HepG2 (cell line): ENCODE results near the gene TIRAP. TPM values are rescaled to one million over a fixed set of nuclear protein-coding genes. Genes with fewer than 3 reads are reported as not detected.

ENCODE experiments used
- ATAC-seq: fragments of 200-7000 bp; cut with Tn5 transposase; 3 replicates; pipeline ENCODE4 v1.9.1; 2020; ENCODE audit warnings: mild to moderate bottlenecking, moderate library complexity
- BruUV-seq: library from RNA; stranded (reverse); fragments of 400-500 nt; replicated peaks from 2 replicates; lab custom pipeline; 2021; lab: Mats Ljungman, UMichigan
- CTCF ChIA-PET: fragments of 300-600 bp; formaldehyde crosslinking; extraction: SDS; loops from one replicate; lab custom pipeline; 2021; ENCODE audit warnings: low total read pairs, inconsistent platforms, low intra/inter-chr PET ratio; lab: Yijun Ruan, JAX
- POLR2A ChIA-PET: fragments of 350-600 bp; sonication (Branson Sonifier 250); formaldehyde crosslinking; loops from one replicate; lab custom pipeline; 2020; ENCODE audit warnings: antibody characterized with exemption, inconsistent platforms; lab: Yijun Ruan, JAX
- DNase-seq: peaks from one replicate; pipeline ENCODE4 v3.0.0-alpha.2; 2015; ENCODE audit warnings: low spot score
- FAIRE-seq: peaks from 3 replicates; lab custom pipeline; 2011; peaks lifted over from hg19 to GRCh38; lab: Jason Lieb, UNC
- H2AFZ ChIP-seq: one replicate; pipeline ENCODE4 v1.6.1; 2011; ENCODE audit warnings: low read length, inconsistent platforms
- H3K27ac ChIP-seq: fragments of 300-600 bp; 3 replicates; pipeline ENCODE4 v1.8.0; 2011; ENCODE audit warnings: mixed run types, mild to moderate bottlenecking, mixed read lengths, low read length, inconsistent platforms; ENCODE audit not compliant: insufficient read depth; ENCODE audit errors: extremely low read length
- H3K27me3 ChIP-seq, 2 experiments: fragments of 200-600 bp in 1 of 2; 2 replicates in 1 of 2; 3 replicates in 1 of 2; pipeline versions ENCODE4 v1.6.0 to v1.8.0; 2011; ENCODE audit warnings: low read length in 2 of 2, mild to moderate bottlenecking in 2 of 2, moderate library complexity in 2 of 2, inconsistent platforms in 1 of 2; ENCODE audit not compliant: insufficient read depth in 2 of 2, control insufficient read depth in 1 of 2
- H3K36me3 ChIP-seq, 2 experiments: fragments of 200-600 bp in 1 of 2; replicated peaks in 1 of 2; 2 replicates in 1 of 2; 3 replicates in 1 of 2; pipeline versions ENCODE4 v1.5.1 to v1.8.0; 2011; ENCODE audit warnings: low read length in 2 of 2, inconsistent platforms in 1 of 2; ENCODE audit not compliant: insufficient read depth in 2 of 2, control insufficient read depth in 1 of 2
- H3K4me1 ChIP-seq: 2 replicates; pipeline ENCODE4 v1.5.1; 2012; ENCODE audit warnings: low read length, inconsistent platforms; ENCODE audit not compliant: insufficient read depth
- H3K4me2 ChIP-seq: 2 replicates; pipeline ENCODE4 v1.6.0; 2011; ENCODE audit warnings: low read depth, low read length, inconsistent platforms
- H3K4me3 ChIP-seq, 3 experiments: fragments of 200-600 bp in 1 of 3; sonication (generic), shearing (Covaris generic) in 1 of 3; replicated peaks in 1 of 3; 2 replicates each; pipeline ENCODE4 v1.5.1; 2011 to 2016; ENCODE audit warnings: low read length in 3 of 3, inconsistent platforms in 2 of 3, low read depth in 2 of 3, mild to moderate bottlenecking in 2 of 3, control low read depth in 1 of 3, mixed read lengths in 1 of 3; ENCODE audit not compliant: insufficient read depth in 1 of 3
- H3K79me2 ChIP-seq: one replicate; pipeline ENCODE4 v1.6.1; 2011; ENCODE audit warnings: low read length, inconsistent platforms; ENCODE audit not compliant: insufficient read depth
- H3K9ac ChIP-seq: 2 replicates; pipeline ENCODE4 v1.6.0; 2011; ENCODE audit warnings: mild to moderate bottlenecking, low read depth, low read length, inconsistent platforms; ENCODE audit not compliant: insufficient read depth
- H3K9me3 ChIP-seq: 2 replicates; pipeline ENCODE4 v1.5.1; 2012; ENCODE audit warnings: mild to moderate bottlenecking, low read length
- H4K20me1 ChIP-seq: 2 replicates; pipeline ENCODE4 v1.6.0; 2011; ENCODE audit warnings: inconsistent platforms, mild to moderate bottlenecking, low read length, moderate library complexity; ENCODE audit not compliant: insufficient read depth
- ATAD3A ChIP-seq: sonication (generic); formaldehyde crosslinking; IDR thresholded peaks from 2 replicates; pipeline ENCODE4 v1.4.0; 2020; ENCODE audit warnings: missing genetic modification reagents
- PTBP1 ChIP-seq: fragments of 200-400 bp; formaldehyde crosslinking; IDR thresholded peaks from 2 replicates; pipeline ENCODE4 v1.6.1; 2018; ENCODE audit warnings: low read length, low read depth; ENCODE audit not compliant: poor library complexity, severe bottlenecking
- RBM22 ChIP-seq: fragments of 200-400 bp; formaldehyde crosslinking; optimal IDR thresholded peaks from 2 replicates; pipeline ENCODE3; 2017; ENCODE audit warnings: mild to moderate bottlenecking, low read length, moderate library complexity
- STAG1 ChIP-seq: sonication (generic); formaldehyde crosslinking; IDR thresholded peaks from 2 replicates; pipeline ENCODE4 v1.4.0; 2020; ENCODE audit warnings: missing genetic modification reagents
- TFAP4 ChIP-seq: sonication (generic); IDR thresholded peaks from 2 replicates; pipeline ENCODE4 v1.6.1; 2016; ENCODE audit warnings: low read depth, borderline replicate concordance
- ZNF652 ChIP-seq: IDR thresholded peaks from 2 replicates; pipeline ENCODE4 v1.6.1; 2016; ENCODE audit warnings: low read depth, borderline replicate concordance
- WGBS: methylation state at CpG from one replicate; pipeline ENCODE4 v1.1.6; 2017; ENCODE audit warnings: low lambda C conversion rate; 5-methylcytosine and 5-hydroxymethylcytosine counted together
- in situ Hi-C: cut with HindIII; loops from 2 replicates; pipeline ENCODE4 v1.10.0; 2017; ENCODE audit warnings: low pct_unique_long_range_greater_than_20kb; ENCODE audit not compliant: extremely low pct_ligation_motif_present
- intact Hi-C: fragments of 100-400 bp; cut with micrococcal nuclease; formaldehyde crosslinking; loops from one replicate; pipeline ENCODE4 v1.10.0; 2022; ENCODE audit not compliant: unreplicated experiment
- polyA plus RNA-seq, 8 experiments: library from polyadenylated mRNA; depleted of rRNA in 3 of 8; stranded (reverse) in 7 of 8; unstranded in 1 of 8; fragments of >200 nt; fragmentation: Illumina TruSeq in 4 of 8; extraction: Trizol in 4 of 8; gene quantifications; 2 replicates each; pipeline versions ENCODE4 v1.2.1 to v1.2.3, GENCODE V29; 2011 to 2016; ENCODE audit warnings: low read depth in 4 of 8, missing spikeins in 1 of 8, mixed read lengths in 1 of 8; ENCODE audit not compliant: insufficient read depth in 1 of 8
- total RNA-seq, 5 experiments: library from RNA; depleted of rRNA; stranded (reverse); fragments of >200 nt; fragmentation: Illumina TruSeq; extraction: Trizol; gene quantifications; 2 replicates each; pipeline ENCODE4 v1.2.3, GENCODE V29; 2016; ENCODE audit warnings: low read depth in 1 of 5
- TF ChIP-seq, protein P1 (sequence below): sonication (generic); formaldehyde crosslinking; IDR thresholded peaks from 2 replicates; pipeline ENCODE4 v1.8.1; 2023; ENCODE audit warnings: mild to moderate bottlenecking, inconsistent platforms, moderate library complexity, missing genetic modification reagents, borderline replicate concordance
- TF ChIP-seq, protein P2 (sequence below): sonication (generic); formaldehyde crosslinking; IDR thresholded peaks from 2 replicates; pipeline ENCODE4 v1.5.0; 2020; ENCODE audit warnings: mild to moderate bottlenecking, missing genetic modification reagents, moderate library complexity

The TIRAP gene
- total and polyA plus RNA-seq, 2 of the 13 experiments (the other 11 are each of a cell fraction or from before 2014, with no cell fraction given), result 5.4 to 5.7 TPM

GRCh38 chr11:126305699-126306098, 22.8 kb downstream of the TIRAP start (continued):
- TF ChIP-seq, protein P1, sequence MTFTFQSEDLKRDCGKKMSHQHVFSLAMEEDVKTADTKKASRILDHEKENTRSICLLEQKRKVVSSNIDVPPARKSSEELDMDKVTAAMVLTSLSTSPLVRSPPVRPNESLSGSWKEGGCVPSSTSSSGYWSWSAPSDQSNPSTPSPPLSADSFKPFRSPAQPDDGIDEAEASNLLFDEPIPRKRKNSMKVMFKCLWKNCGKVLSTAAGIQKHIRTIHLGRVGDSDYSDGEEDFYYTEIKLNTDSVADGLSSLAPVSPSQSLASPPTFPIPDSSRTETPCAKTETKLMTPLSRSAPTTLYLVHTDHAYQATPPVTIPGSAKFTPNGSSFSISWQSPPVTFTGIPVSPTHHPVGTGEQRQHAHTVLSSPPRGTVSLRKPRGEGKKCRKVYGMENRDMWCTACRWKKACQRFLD (CRISPR knock-in tag), result no peak
- no peak for TF ChIP-seq ATAD3A (CRISPR knock-in tag)
- TF ChIP-seq RBM22, result no peak

DNA sequence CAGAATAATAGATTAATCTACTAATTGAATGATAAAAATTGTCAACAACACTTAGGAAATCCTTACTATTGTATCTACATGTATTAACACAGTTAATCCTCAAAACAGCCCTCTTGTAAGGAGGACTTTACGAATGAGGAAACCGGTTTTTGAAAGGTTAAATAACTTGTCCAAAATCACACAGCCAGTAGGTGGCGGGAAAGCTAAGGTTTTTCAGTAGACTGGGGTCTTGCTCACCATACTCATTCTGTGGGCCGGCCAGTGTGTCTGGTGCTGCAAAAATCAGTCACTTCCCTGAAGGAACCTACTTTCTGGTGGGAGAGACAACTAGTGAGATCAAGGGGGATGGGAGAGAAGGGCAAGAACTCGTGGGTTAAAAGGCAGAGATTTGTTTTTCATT, 24.8 kb downstream of the TIRAP start:
- no peak overlapping the region for H3K27ac ChIP-seq
- ChIA-PET CTCF (no interaction called here), POLR2A (no interaction called here)
- H3K4me3 ChIP-seq, result no peak overlapping the region
- no peak overlapping the region for H2AFZ ChIP-seq
- DNase-seq (peak; percentile 35), ATAC-seq (no peak), FAIRE-seq (no peak)
- H3K79me2 ChIP-seq, result no peaks in the 10 kb centered on the region
- 56% methylated on average over 5 of the region's 5 CpGs for WGBS
- BruUV-seq, result no TSS peak
- H4K20me1 ChIP-seq, result no peaks in the 10 kb centered on the region
- intact Hi-C loops (no loop called here), in situ Hi-C loops (loop anchor here (10.0 kb wide), 1 partner anchor 167 kb away; no protein-coding TSS in a partner anchor)
- no peak overlapping the region for H3K9ac ChIP-seq
- peaks cover 0 to 17% of the 10 kb centered on the region in 2 experiments; a peak in 3 of 5 replicates for H3K36me3 ChIP-seq
- no peak overlapping the region for H3K4me2 ChIP-seq
- H3K4me1 ChIP-seq, result peaks cover 18% of the 10 kb centered on the region
- H3K9me3 ChIP-seq, result no peaks in the 10 kb centered on the region
- no peaks in the 10 kb centered on the region for H3K27me3 ChIP-seq
- no peak for TF ChIP-seq PTBP1
- TF ChIP-seq ZNF652 (CRISPR knock-in tag), result peak; percentile 77
- peak; percentile 53 for TF ChIP-seq STAG1 (CRISPR knock-in tag)
- TF ChIP-seq, protein P2, sequence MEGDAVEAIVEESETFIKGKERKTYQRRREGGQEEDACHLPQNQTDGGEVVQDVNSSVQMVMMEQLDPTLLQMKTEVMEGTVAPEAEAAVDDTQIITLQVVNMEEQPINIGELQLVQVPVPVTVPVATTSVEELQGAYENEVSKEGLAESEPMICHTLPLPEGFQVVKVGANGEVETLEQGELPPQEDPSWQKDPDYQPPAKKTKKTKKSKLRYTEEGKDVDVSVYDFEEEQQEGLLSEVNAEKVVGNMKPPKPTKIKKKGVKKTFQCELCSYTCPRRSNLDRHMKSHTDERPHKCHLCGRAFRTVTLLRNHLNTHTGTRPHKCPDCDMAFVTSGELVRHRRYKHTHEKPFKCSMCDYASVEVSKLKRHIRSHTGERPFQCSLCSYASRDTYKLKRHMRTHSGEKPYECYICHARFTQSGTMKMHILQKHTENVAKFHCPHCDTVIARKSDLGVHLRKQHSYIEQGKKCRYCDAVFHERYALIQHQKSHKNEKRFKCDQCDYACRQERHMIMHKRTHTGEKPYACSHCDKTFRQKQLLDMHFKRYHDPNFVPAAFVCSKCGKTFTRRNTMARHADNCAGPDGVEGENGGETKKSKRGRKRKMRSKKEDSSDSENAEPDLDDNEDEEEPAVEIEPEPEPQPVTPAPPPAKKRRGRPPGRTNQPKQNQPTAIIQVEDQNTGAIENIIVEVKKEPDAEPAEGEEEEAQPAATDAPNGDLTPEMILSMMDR (CRISPR knock-in tag), result peak; percentile 57
- no peak for TF ChIP-seq TFAP4
